B cell (primary cell): ENCODE measurements around the gene TAF1B. TPM values are rescaled to one million over a fixed set of nuclear protein-coding genes. Genes with fewer than 3 reads are reported as not detected.

ENCODE experiments used
- ATAC-seq: fragments of 200-7000 bp; cut with Tn5 transposase; one replicate; pipeline ENCODE4 v1.10.0; 2021; ENCODE audit warnings: low read depth, mild to moderate bottlenecking, moderate number of reproducible peaks, moderate library complexity
- CTCF ChIA-PET: fragments of 350-600 bp; sonication (Branson Sonifier 250); formaldehyde crosslinking; loops from one replicate; lab custom pipeline; 2021; ENCODE audit warnings: antibody characterized with exemption, inconsistent platforms; lab: Charles Lee
- POLR2A ChIA-PET: fragments of 350-600 bp; sonication (Branson Sonifier 250); formaldehyde crosslinking; loops from one replicate; lab custom pipeline; 2021; ENCODE audit warnings: antibody characterized with exemption; lab: Charles Lee
- DNase-seq: peaks from one replicate; pipeline ENCODE4 v3.0.0; 2013
- H2AFZ ChIP-seq: 2 replicates; pipeline ENCODE4 v1.6.1; 2012; ENCODE audit warnings: mild to moderate bottlenecking, low read depth, low read length; ENCODE audit not compliant: insufficient read depth, poor library complexity, severe bottlenecking
- H3K27ac ChIP-seq, 2 donors: 1 replicate in 1 of 2; 2 replicates in 1 of 2; pipeline ENCODE4 v1.5.1; 2012 to 2013; ENCODE audit warnings: low read length in 2 of 2, mild to moderate bottlenecking in 2 of 2, moderate library complexity in 1 of 2
- H3K27me3 ChIP-seq, 4 experiments: fragments of 200-600 bp in 1 of 4; sonication (generic) in 1 of 4; replicated peaks in 1 of 4; 1 replicate in 2 of 4; 2 replicates in 2 of 4; pipeline versions ENCODE4 v1.6.1 to v1.7.0; 2013 to 2016; ENCODE audit warnings: low read length in 3 of 4, mild to moderate bottlenecking in 2 of 4, mixed read lengths in 1 of 4, moderate library complexity in 1 of 4; ENCODE audit not compliant: insufficient read depth in 4 of 4, control insufficient read depth in 3 of 4; ENCODE audit errors: control extremely low read depth in 1 of 4
- H3K36me3 ChIP-seq, 2 experiments: replicated peaks in 1 of 2; 1 replicate in 1 of 2; 2 replicates in 1 of 2; pipeline versions ENCODE4 v1.6.1 to v1.7.1; 2013; ENCODE audit warnings: low read length in 1 of 2; ENCODE audit not compliant: insufficient read depth in 2 of 2, control insufficient read depth in 1 of 2; ENCODE audit errors: control extremely low read depth in 1 of 2, extremely low read depth in 1 of 2
- H3K4me1 ChIP-seq, 2 donors: fragments of 200-600 bp in 1 of 2; sonication (generic) in 1 of 2; 1 replicate in 1 of 2; 2 replicates in 1 of 2; pipeline versions ENCODE4 v1.5.1 to v1.6.1; 2013 to 2017; ENCODE audit warnings: low read length in 2 of 2; ENCODE audit not compliant: control insufficient read depth in 2 of 2, insufficient read depth in 2 of 2
- H3K4me2 ChIP-seq: replicated peaks from 2 replicates; pipeline ENCODE3; 2012; ENCODE audit warnings: mild to moderate bottlenecking, low read depth, low read length; ENCODE audit not compliant: poor library complexity, severe bottlenecking
- H3K4me3 ChIP-seq, 5 experiments: fragments of 200-600 bp in 1 of 5; sonication (generic) in 1 of 5; 1 replicate in 3 of 5; 2 replicates in 2 of 5; pipeline versions ENCODE4 v1.5.1 to v1.7.0; 2011 to 2016; ENCODE audit warnings: low read length in 4 of 5, mild to moderate bottlenecking in 4 of 5, low read depth in 2 of 5, control low read depth in 1 of 5, moderate library complexity in 1 of 5; ENCODE audit not compliant: insufficient read depth in 1 of 5; ENCODE audit errors: control extremely low read depth in 1 of 5, extremely low read depth in 1 of 5
- H3K79me2 ChIP-seq: fragments of 200-600 bp; sonication (generic); one replicate; pipeline ENCODE4 v1.6.0; 2016; ENCODE audit warnings: low read length; ENCODE audit not compliant: control insufficient read depth, insufficient read depth
- H3K9ac ChIP-seq: fragments of 200-600 bp; sonication (generic); 2 replicates; pipeline ENCODE4 v1.6.1; 2017; ENCODE audit warnings: mild to moderate bottlenecking, low read length, moderate library complexity
- H3K9me3 ChIP-seq, 3 donors: one replicate each; pipeline versions ENCODE4 v1.6.1 to v1.7.1; 2013; ENCODE audit warnings: low read length in 2 of 3; ENCODE audit not compliant: control insufficient read depth in 2 of 3, insufficient read depth in 1 of 3; ENCODE audit errors: control extremely low read depth in 1 of 3
- H4K20me1 ChIP-seq: 2 replicates; pipeline ENCODE4 v1.6.0; 2012; ENCODE audit warnings: mild to moderate bottlenecking, low read length; ENCODE audit not compliant: insufficient read depth, control insufficient read depth, poor library complexity, severe bottlenecking
- H3K27ac Mint-ChIP-seq: one replicate; pipeline ENCODE4 v1.8.0; 2021; ENCODE audit warnings: mixed read lengths
- H3K27me3 Mint-ChIP-seq: one replicate; pipeline ENCODE4 v1.8.0; 2021; ENCODE audit warnings: mixed read lengths
- H3K4me1 Mint-ChIP-seq: one replicate; pipeline ENCODE4 v1.8.0; 2021; ENCODE audit warnings: mixed read lengths
- H3K4me3 Mint-ChIP-seq: one replicate; pipeline ENCODE4 v1.8.0; 2021; ENCODE audit warnings: mixed read lengths
- H3K9me3 Mint-ChIP-seq: one replicate; pipeline ENCODE4 v1.8.0; 2022; ENCODE audit warnings: mixed read lengths; ENCODE audit not compliant: insufficient read depth
- EZH2 ChIP-seq: IDR thresholded peaks from 2 replicates; pipeline ENCODE4 v1.6.1; 2012; ENCODE audit warnings: borderline replicate concordance, low read depth, mild to moderate bottlenecking, moderate library complexity, low read length; ENCODE audit not compliant: insufficient read depth, poor library complexity, severe bottlenecking
- WGBS: methylation state at CpG from one replicate; pipeline ENCODE4 v1.1.5; 2013; ENCODE audit warnings: missing lambda C conversion rate; ENCODE audit not compliant: insufficient coverage; 5-methylcytosine and 5-hydroxymethylcytosine counted together
- intact Hi-C: fragments of 100-400 bp; cut with micrococcal nuclease; formaldehyde crosslinking; loops from one replicate; pipeline ENCODE4 v1.10.0; 2022
- polyA plus RNA-seq: library from polyadenylated mRNA; depleted of rRNA; stranded (reverse); fragments of >200 nt; gene quantifications from 2 replicates; pipeline ENCODE4 v1.2.3, GENCODE V29; 2012
- total RNA-seq, 2 donors: library from RNA; stranded (reverse); fragments of 120-200 nt in 1 of 2; gene quantifications; 1 replicate in 1 of 2; 2 replicates in 1 of 2; pipeline versions ENCODE4 v1.2.3 to v1.2.4, GENCODE V29; 2013 to 2022
- TF ChIP-seq, protein P1 (sequence below): fragments of 200-600 bp; IDR thresholded peaks from one replicate; pipeline ENCODE4 v1.8.0; 2022; ENCODE audit warnings: antibody characterized with exemption, mild to moderate bottlenecking

The TAF1B gene
- total and polyA plus RNA-seq, 2 donors (not counting 1 experiment from before 2014, with no cell fraction given) = 4.5 to 25.5 TPM

DNA sequence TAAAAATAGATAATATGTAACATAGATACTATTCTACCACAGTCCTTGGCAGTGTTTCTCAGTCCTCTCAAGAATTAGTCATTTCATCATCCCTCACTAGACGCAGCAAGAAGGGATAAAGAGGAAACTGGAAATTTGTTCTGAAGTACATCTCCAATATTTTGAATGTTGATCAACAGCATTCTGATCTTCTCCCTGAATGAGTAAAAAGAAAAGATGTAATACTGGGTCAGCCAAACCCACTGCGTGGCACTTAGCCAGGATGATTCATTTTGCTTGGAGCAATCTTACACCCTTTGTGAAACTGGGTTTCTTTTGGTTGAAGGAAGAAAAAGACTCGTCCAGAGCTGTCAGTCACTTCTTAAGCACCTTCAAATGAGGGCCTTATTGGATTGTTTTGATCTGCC, 54.1 kb downstream of the TAF1B start:
- no peak for ATAC-seq
- Histone ChIP-seq H3K36me3 (peaks cover 0 to 3% of the 10 kb centered on the region in 2 experiments), H3K9me3 (no peaks in the 10 kb centered on the region), H2AFZ (no peak overlapping the region), H3K9ac (no peak overlapping the region), H3K4me3 (no peak overlapping the region), H3K27me3 (no peaks in the 10 kb centered on the region), H3K4me1 (no peaks in the 10 kb centered on the region), H4K20me1 (no peaks in the 10 kb centered on the region), H3K4me2 (no peak overlapping the region), H3K79me2 (no peaks in the 10 kb centered on the region), H3K27ac (no peak overlapping the region)
- ChIA-PET CTCF (no interaction called here), POLR2A (no interaction called here)
- no peaks in the 10 kb centered on the region for H3K9me3 Mint-ChIP-seq
- TF ChIP-seq, protein P1, sequence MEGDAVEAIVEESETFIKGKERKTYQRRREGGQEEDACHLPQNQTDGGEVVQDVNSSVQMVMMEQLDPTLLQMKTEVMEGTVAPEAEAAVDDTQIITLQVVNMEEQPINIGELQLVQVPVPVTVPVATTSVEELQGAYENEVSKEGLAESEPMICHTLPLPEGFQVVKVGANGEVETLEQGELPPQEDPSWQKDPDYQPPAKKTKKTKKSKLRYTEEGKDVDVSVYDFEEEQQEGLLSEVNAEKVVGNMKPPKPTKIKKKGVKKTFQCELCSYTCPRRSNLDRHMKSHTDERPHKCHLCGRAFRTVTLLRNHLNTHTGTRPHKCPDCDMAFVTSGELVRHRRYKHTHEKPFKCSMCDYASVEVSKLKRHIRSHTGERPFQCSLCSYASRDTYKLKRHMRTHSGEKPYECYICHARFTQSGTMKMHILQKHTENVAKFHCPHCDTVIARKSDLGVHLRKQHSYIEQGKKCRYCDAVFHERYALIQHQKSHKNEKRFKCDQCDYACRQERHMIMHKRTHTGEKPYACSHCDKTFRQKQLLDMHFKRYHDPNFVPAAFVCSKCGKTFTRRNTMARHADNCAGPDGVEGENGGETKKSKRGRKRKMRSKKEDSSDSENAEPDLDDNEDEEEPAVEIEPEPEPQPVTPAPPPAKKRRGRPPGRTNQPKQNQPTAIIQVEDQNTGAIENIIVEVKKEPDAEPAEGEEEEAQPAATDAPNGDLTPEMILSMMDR = no peak
- no peak for TF ChIP-seq EZH2
- 70% methylated on average over 1 of the region's 3 CpGs for WGBS
- intact Hi-C loops = no loop called here
- H3K27me3 Mint-ChIP-seq = no peaks in the 10 kb centered on the region
- DNase-seq = no peak
- H3K4me3 Mint-ChIP-seq = no peak overlapping the region
- no peaks in the 10 kb centered on the region for H3K4me1 Mint-ChIP-seq
- H3K27ac Mint-ChIP-seq = no peak overlapping the region

DNA sequence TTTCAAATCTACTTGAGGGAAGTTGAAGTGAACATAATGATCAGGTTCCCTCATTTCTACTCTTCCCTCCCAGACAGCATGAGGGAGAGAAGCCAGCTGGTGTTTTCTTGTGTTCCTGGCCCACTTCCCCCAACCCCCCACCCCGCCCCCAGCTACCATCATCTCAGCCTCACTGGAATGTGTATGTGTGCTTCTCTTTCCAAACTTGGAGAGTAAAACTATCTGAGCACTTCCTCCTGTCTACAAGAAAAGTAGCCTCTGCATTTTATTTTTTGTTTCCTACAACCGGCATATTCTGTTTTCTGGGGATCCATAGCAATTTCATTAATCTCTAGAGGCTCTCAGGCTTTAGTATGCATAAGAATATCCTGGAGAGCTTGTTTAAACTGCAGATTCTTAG, 54.6 kb downstream of the TAF1B start:
- ChIA-PET POLR2A (no interaction called here), CTCF (no interaction called here)
- H3K9ac ChIP-seq = no peak overlapping the region
- Mint-ChIP-seq H3K27me3 (no peaks in the 10 kb centered on the region), H3K9me3 (no peaks in the 10 kb centered on the region), H3K4me3 (no peak overlapping the region), H3K27ac (no peak overlapping the region), H3K4me1 (no peaks in the 10 kb centered on the region)
- intact Hi-C loops = no loop called here
- H3K79me2 ChIP-seq = no peaks in the 10 kb centered on the region
- no peaks in the 10 kb centered on the region for H3K4me1 ChIP-seq
- no peak overlapping the region for H3K4me2 ChIP-seq
- TF ChIP-seq EZH2 = no peak
- TF ChIP-seq, protein P1 = no peak
- no peak overlapping the region for H2AFZ ChIP-seq
- WGBS = no CpG with 5 or more reads among the region's 2 CpGs
- H3K27ac ChIP-seq = no peak overlapping the region
- H3K4me3 ChIP-seq = no peak overlapping the region
- H3K27me3 ChIP-seq = no peaks in the 10 kb centered on the region
- H4K20me1 ChIP-seq = no peaks in the 10 kb centered on the region
- DNase-seq = no peak
- ATAC-seq = no peak
- H3K9me3 ChIP-seq = no peaks in the 10 kb centered on the region
- peaks cover 0 to 3% of the 10 kb centered on the region in 2 experiments for H3K36me3 ChIP-seq
